HFFc6 (cell line): Measurements from ENCODE around the gene EFCAB8. TPM values are rescaled to one million over a fixed set of nuclear protein-coding genes. Genes with fewer than 3 reads are reported as not detected.

ENCODE experiments used
- DNase-seq: peaks from one replicate; pipeline ENCODE4 v3.0.0-alpha.2; 2018
- H3K27ac Mint-ChIP-seq: 2 replicates; pipeline ENCODE4 v1.8.0; 2020; ENCODE audit warnings: mild to moderate bottlenecking, mixed read lengths
- H3K27me3 Mint-ChIP-seq: 2 replicates; pipeline ENCODE4 v1.8.0; 2021; ENCODE audit warnings: mild to moderate bottlenecking, moderate library complexity, mixed read lengths; ENCODE audit not compliant: insufficient read depth
- H3K36me3 Mint-ChIP-seq: 2 replicates; pipeline ENCODE4 v1.8.0; 2021; ENCODE audit warnings: low read depth, mixed read lengths
- H3K4me1 Mint-ChIP-seq: 2 replicates; pipeline ENCODE4 v1.8.0; 2020; ENCODE audit warnings: low read depth, mixed read lengths
- H3K4me3 Mint-ChIP-seq: 2 replicates; pipeline ENCODE4 v1.8.0; 2020; ENCODE audit warnings: mild to moderate bottlenecking, moderate library complexity, mixed read lengths
- H3K9me3 Mint-ChIP-seq: 2 replicates; pipeline ENCODE4 v1.8.0; 2020; ENCODE audit warnings: mild to moderate bottlenecking, mixed read lengths
- CTCF ChIP-seq: fragments of 200-600 bp; sonication (generic); IDR thresholded peaks from 2 replicates; pipeline ENCODE4 v1.5.0; 2021; ENCODE audit warnings: antibody characterized with exemption, mild to moderate bottlenecking
- total RNA-seq, 6 experiments: library from RNA; stranded (reverse); fragmentation: NEBNext Ultra II Directional; extraction: Animal tissue kit (Norgen Biotek cat#: 25700); gene quantifications; 2 replicates in 1 of 6; 3 replicates in 5 of 6; pipeline ENCODE4 v1.2.3, GENCODE V29; 2021

The EFCAB8 gene
- total RNA-seq, 6 experiments from 2014 or later, result not detected

GRCh38 chr20:32966881-32967781, 108.4 kb downstream of the EFCAB8 start:
- Mint-ChIP-seq H3K9me3 (no peaks in the 10 kb centered on the region), H3K36me3 (no peaks in the 10 kb centered on the region), H3K4me1 (no peaks in the 10 kb centered on the region), H3K27me3 (peaks cover 43% of the 10 kb centered on the region), H3K27ac (no peak overlapping the region), H3K4me3 (no peak overlapping the region)
- no peak for DNase-seq
- TF ChIP-seq CTCF, result no peak

GRCh38 chr20:32967961-32968457, 109.3 kb downstream of the EFCAB8 start:
- TF ChIP-seq CTCF, result no peak
- peaks cover 36% of the 10 kb centered on the region for H3K27me3 Mint-ChIP-seq
- no peaks in the 10 kb centered on the region for H3K4me1 Mint-ChIP-seq
- no peak for DNase-seq
- no peaks in the 10 kb centered on the region for H3K9me3 Mint-ChIP-seq
- H3K4me3 Mint-ChIP-seq, result no peak overlapping the region
- H3K36me3 Mint-ChIP-seq, result no peaks in the 10 kb centered on the region
- no peak overlapping the region for H3K27ac Mint-ChIP-seq

- H3K4me1 Mint-ChIP-seq, result no peaks in the 10 kb centered on the region
Observed at GRCh38 chr20:32968478-32969241, 109.9 kb downstream of the EFCAB8 start.

GRCh38 chr20:32969356-32970114, 110.8 kb downstream of the EFCAB8 start:
- no peak for TF ChIP-seq CTCF
- no peaks in the 10 kb centered on the region for H3K9me3 Mint-ChIP-seq
- no peak for DNase-seq
- H3K36me3 Mint-ChIP-seq, result no peaks in the 10 kb centered on the region
- H3K4me1 Mint-ChIP-seq, result no peaks in the 10 kb centered on the region
- peaks cover 32% of the 10 kb centered on the region for H3K27me3 Mint-ChIP-seq
- H3K4me3 Mint-ChIP-seq, result no peak overlapping the region
- H3K27ac Mint-ChIP-seq, result no peak overlapping the region

More at GRCh38 chr20:32968478-32969241, 109.9 kb downstream of the EFCAB8 start:
- Mint-ChIP-seq H3K27ac (no peak overlapping the region), H3K36me3 (no peaks in the 10 kb centered on the region), H3K9me3 (no peaks in the 10 kb centered on the region), H3K4me3 (no peak overlapping the region), H3K27me3 (peaks cover 31% of the 10 kb centered on the region)
- TF ChIP-seq CTCF, result no peak
- DNase-seq, result no peak
